ENCODE data around the gene TSC22D3.

The TSC22D3 gene

DNA sequence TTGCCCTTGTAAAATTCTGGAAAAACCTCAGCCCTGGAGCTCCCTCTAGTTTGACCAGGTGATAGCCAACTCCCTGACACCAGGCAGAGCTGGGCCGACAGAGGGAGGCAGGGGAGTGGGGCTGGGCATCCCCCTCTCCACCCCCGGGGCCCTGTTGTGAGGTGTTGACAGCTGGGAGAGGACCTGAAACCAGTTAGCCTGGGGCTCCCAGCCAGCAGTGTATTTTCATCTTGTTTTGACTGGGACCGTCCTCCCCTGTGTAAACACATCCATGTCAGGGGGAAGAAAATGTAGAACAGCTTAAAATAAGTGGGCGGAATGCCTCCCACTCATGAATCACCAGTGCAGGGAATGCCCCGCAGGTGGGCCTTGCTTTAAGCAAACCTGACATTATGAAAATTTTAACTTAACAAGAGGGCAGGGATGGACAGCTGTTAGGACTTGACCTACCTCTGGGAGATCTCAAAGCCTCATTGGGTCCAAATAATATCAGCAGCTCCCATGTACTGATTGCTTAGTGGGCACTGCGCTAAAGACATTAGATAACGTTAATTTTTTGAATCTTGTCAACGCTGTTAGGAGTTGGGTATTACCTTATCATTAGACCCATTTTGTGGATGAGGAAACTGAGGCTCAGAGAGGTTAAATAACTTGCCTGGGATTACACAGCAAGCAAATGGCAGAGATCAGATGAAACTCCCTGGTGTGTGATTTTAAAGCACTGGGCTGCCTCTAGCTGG, 45.9 kb downstream of the TSC22D3 start:
- no peak for DNase-seq

- no peak for DNase-seq
These were observed 47.1 kb downstream of the TSC22D3 start for GRCh38 chrX:107728371-107729099.

DNA sequence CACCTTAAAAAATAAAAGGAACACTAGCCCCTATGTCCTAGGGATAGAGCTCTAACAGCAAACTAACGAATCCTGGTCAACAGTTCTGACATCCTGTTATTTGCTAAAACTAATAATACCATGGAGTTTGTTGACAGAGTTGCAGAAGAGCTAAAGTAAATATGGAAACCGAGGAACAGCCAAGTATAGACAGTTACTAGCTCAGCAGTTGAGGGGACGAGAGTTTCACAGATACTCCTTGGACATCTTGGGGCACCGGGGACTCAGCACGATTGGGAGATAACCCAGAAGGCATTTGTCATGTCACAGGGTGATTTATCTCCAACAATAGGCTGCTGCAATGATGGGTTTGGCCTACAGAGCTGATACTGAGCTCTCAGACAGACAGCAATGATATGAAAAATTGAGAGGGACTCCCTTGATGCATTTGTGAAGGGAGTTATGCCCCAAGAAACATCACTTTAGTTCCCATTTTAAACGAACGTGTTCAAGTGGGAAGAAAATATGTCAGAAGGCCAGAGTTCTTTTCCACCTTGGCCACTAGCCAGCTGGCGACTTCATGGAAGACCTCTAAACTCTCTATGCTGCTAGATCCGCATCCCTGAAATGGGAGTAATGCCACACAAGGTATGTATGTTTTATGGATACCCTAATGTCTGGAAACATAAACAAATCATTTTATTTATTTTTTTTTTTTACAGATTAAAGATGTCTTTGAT, 48.6 kb downstream of the TSC22D3 start:
- no peak for DNase-seq

- DNase-seq: no peak
These were observed 49.6 kb downstream of the TSC22D3 start for GRCh38 chrX:107725761-107726555.

GRCh38 chrX:107724653-107725052, 50.9 kb downstream of the TSC22D3 start:
- DNase-seq: no peak

DNA sequence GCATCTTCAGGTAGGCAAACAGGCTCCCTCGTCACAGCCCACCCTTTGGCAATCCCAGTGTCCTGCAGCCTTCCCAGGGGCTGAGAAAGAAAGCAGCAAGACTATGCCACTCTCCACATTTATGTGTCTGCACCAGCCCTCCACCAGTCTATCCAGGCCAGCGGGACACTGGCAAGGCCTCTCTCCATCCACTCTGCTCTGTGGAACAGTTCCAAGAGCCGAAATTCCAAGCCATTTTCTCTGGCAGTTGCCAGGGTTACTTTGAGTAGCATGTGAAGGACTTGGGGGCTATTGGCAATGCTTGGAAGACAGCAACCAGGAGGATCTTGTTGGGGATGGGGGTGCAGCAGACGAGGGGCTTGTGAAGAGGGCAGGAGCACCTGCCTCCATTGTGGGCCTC, 52.1 kb downstream of the TSC22D3 start:
- no peak for DNase-seq

DNA sequence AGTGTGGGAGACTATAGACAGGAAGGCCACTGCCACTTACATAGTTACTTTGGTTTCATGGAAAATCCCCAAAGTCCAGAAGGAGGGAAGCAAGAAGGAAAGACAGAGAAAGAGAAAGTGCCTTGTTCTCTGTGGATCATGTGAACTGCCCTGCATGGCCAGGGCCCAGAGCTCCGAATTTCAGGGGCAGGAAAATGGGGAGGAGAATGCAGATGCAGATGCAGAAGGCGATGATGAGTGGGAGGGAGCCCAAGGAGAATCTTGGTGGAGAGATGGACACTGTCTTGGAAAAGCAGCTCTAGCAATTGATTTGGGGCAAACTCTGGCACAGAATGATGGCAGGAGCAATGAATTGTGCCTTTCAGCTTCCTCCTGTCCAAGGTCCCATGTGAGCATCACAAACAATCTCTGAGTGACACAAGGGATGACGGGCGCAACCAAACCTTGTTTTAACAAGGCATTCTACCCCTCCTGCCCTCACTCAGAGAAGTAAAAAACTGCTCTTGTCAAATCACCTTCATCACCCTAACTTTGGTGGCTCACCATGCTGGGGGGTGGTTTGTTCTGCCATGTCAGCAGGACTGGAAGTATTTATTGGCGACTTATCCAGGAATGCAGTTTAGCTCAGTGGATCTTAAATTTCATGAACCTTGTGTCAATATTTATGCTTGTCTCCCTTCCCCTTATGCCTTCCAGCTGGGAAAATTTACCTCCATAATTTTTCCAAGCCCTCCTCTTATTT, 53.5 kb downstream of the TSC22D3 start:
- DNase-seq: no peak

DNA sequence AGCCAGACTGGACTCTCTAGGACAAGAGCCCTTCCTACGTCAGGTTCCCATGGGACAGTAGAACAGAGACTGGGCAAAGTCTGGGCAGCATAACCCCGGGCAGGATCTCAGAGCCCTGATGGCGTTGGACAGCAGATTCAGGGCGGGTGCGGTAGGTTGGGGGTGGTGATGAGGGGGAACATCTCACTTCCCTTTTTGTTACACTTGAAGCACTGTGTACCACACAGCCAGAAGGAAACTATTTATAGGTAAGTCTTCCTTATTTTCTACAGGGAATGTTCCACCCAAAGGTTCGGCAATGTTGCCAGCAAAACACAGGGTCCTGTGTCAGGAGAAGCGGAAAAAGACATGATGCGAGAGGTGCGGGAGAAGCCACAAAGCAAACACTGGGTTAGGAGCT, 54.3 kb downstream of the TSC22D3 start:
- DNase-seq: no peak

DNA sequence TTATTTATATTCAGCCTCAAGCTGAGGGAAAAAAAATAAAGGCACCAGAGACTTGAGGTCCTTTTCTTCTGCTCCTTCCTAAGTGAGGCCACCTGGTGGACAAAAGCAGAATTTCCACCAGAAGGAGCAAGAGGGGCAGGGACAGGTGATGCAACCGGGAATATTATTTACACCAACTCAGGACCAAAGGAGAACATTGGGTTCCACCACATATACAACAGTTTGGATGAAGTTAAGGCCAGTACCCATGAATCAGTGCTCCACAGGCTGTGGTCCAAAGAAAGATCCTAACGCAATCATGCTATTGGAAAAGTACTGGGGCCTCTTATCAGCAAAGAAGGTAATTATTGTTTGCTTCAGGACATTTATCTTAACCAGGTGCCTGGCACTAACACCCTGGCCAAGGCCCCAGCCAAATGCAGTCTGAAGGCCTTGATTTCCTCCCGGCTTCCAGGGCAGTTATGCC, 57.4 kb downstream of the TSC22D3 start:
- DNase-seq: peak; percentile 68 to 78

- DNase-seq: peak; percentile 78 to 82
These were observed 58.5 kb downstream of the TSC22D3 start for GRCh38 chrX:107716816-107717700.

GRCh38 chrX:107716118-107716684, 59.4 kb downstream of the TSC22D3 start:
- DNase-seq: peak in 1 of 2 experiments; percentile 18

GRCh38 chrX:107715331-107716117, 60.1 kb downstream of the TSC22D3 start:
- no peak for DNase-seq

- DNase-seq: no peak
These were observed 61.2 kb downstream of the TSC22D3 start for GRCh38 chrX:107714206-107714891.

DNA sequence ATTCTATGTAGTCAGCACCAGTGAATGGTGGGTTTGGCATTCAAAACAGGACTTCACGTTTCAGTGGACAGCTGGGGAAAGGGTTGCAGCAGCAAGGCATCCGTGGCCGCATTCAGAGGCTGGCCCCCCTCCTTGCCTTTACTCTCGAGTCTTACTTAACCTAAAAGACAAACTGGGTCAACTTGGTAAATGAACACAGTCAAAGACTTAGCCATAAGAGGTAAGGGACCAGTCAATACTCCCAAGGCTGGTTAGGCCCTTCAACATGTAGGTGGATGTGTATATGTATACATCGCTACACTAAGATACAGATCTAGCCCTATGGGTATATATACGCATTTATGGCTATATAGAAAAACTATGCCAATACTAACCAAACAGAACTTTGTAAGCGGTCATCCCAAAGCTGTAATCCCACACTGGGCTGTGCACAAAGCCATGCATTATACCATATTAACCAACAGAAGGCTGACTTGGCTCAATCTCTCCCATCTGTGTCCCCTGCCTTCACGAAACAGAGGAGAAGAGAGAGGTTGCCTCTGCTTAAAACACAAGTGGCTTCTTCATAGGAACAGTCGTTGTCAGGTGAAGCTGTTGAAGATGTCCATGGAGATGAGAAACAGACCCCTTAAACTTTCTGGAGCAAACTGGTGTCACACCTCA, 61.9 kb downstream of the TSC22D3 start:
- DNase-seq: no peak

DNA sequence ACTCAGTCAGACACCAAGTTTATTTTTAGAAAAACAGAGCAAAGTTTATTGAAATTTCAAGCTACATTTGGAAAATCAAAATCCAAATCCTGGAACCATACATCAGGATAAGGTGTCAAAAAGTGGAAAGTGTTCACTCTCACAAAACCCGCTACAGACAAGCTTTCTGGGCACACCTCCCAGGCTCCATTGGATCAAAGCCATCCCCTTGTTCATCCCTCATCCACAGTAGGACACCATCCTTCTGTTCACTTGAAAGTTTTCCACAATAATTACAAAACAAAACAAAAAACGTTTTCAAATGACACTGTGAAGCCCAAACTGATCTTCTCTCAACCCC, 62.4 kb downstream of the TSC22D3 start:
- DNase-seq: no peak

DNA sequence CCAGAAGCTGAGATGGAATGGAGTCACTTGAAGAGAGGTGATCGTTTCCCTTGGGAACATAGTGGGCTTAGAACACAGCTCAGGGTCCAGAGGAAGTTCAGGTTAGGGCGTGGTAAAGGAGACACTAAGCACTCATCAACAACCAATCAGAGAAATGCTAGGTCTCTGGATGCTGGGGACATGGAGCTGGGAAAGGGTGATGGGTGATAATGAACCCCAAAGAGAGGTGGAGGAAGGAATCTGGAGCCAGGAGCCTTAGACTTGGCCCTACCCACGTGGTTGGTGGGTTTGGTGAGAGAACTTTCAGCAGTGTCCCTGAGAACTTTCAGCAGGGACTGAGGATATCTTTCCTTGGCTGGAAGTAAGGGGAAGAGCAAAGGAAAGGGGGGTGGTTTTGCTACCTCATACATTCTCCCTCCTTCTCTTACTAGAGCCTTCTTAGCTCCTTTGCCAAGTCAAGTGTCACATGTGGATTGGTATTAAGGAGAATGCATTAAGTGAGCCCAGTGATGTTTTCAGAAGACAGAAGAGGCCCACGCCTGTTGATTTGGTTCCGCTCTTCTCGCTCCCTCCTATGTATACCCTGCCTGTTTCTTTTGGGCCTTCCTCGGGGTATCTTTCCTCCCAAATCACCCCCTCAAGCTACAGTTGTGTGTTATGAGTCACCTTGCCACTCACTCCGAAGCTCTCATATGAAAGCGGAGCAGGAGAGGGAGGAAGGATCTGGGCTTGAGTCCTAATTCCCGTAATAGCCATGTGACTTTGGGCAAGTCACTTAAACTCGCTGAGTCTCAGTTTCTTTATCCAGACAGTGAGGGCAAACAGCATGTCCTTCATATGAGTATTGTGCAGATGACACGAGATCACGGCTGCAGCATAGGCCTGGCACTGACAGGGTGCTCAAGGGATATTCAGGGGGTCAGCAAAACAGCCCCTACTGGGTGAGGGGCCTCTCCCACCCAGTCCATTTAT, 63.1 kb downstream of the TSC22D3 start:
- DNase-seq: no peak

- DNase-seq: no peak
These were observed 63.9 kb downstream of the TSC22D3 start for GRCh38 chrX:107711521-107712181.
